Stimulated activated CD8-positive, alpha-beta memory T cell treated with anti-CD3 and anti-CD28 coated beads, Interleukin-7, amount 100 ng/mL, for 4 hours (primary cell): ENCODE data around the gene CMSS1.

ENCODE experiments used
- DNase-seq, 2 donors: peaks; one replicate each; pipeline ENCODE4 v3.0.0-alpha.2; 2020; ENCODE audit warnings: low read depth in 2 of 2

Gene CMSS1

DNA sequence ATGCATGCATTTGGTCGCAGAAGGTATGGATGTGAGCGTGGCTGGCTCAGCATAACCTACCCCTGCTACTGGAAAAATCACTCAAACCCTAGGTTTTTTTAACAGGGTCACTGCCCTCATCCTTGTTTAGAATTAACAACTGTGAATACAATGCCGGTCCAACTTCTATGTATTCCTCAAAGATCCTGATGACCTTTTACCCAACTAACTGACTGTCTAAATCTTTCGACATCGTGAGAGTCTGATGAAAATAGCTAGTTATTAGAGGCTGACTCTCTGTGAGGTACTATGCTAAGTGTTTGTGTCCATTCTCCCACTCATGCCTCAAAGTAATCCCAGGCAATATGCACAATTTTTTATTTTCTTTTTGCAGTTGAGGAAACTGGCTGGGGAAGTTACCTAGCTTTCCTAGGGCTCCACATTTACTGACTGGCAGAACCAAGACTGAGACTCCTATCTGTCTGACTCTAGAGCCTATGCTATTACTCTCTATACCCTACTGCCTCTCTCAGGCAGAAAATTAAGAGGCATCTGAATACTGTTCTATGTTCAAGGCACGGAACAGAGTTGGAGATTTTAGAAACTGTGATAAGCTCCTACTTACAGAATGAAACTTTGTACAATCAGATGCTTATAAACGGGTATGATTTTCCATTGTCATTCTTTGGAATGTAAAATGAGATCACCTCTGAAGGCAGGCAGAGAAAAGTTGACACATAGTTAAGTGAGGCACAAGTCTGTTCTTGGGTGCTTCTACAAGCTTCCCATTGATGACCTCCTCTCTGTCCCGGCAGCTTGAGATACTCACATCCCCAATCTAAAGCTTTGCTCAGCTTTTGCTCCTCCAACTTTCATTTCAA is 240.3 kb downstream of the CMSS1 start:
- no peak for DNase-seq

GRCh38 chr3:100059472-100059871 is 241.8 kb downstream of the CMSS1 start:
- DNase-seq = no peak

GRCh38 chr3:100060685-100061484 is 243.2 kb downstream of the CMSS1 start:
- DNase-seq = no peak

- no peak for DNase-seq
Measured at GRCh38 chr3:100062665-100063064, 245.0 kb downstream of the CMSS1 start.

- DNase-seq = no peak
Measured at GRCh38 chr3:100063929-100064461, 246.3 kb downstream of the CMSS1 start.

DNA sequence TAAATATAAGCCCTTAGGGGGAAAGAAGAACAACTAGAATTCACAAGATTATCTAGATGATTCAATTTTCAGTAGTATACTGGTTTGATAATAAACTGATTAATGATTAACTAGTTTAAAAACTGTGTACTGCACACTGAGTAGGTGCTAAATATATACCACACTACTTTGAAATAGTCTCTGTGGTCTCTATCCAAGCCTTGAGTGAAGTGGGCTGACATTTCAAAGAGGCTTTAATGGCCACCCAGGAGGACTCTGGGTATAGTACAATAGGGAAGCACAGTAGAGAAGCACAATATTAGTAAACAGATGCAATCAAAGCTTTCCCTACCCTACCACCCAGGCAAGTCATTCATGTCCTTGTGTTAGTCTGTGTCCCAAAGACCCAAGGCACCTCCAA is 249.9 kb downstream of the CMSS1 start:
- no peak for DNase-seq

GRCh38 chr3:100068826-100069225 is 251.2 kb downstream of the CMSS1 start:
- DNase-seq = peak; percentile 62 to 66

DNA sequence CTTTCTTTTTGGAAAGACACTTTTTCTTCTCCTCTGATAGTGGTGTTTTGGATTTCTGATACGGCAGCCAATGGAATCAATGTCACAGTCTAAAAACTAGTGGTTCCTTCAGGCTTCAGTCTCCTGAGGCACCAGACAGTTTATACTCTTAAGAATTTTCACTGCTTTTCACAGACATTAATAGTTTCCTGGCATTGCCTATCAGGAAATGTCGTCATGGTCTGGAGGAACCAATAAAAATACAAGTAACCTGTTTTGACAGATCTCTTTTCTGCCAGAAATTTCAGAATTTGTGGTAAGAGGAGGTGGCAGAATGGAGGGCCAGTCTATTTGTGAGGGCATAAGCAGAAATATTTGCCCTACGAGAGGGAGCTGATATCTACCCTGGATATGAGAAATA is 251.8 kb downstream of the CMSS1 start:
- DNase-seq = no peak

DNA sequence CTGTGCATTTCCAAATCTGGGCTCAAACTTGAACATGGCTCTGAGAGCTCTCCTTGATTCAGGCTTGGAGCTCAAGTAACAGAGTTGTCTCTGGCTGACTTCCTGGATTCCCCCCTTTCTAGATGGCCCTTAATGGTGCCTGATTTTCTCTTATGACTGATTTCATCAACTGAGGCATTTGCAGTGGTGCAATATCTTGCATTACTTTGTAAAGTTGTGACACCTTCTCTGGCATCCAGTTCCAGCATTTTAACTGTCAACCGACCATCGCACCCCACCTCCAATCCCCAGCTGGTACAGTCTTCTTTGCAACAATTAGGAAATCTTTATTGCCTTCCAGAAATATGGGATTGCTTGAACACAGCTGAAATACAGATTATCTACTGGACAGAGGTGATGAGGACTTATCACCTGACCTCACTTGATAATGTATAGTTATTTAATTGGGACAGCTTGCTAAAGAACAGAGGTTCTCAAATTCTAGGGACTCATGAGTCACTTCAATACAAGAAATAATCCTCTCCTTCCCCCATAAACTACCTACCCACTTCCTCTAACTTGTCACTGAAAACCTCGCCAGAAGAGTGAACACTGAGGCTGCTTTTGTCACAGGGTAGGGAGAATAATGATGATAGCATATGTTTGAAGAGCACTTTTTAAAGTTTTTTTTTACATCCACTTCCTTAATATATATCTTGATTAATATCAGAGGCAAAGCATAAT is 254.8 kb downstream of the CMSS1 start:
- DNase-seq = peak in 1 of 2 donors; percentile 13

DNA sequence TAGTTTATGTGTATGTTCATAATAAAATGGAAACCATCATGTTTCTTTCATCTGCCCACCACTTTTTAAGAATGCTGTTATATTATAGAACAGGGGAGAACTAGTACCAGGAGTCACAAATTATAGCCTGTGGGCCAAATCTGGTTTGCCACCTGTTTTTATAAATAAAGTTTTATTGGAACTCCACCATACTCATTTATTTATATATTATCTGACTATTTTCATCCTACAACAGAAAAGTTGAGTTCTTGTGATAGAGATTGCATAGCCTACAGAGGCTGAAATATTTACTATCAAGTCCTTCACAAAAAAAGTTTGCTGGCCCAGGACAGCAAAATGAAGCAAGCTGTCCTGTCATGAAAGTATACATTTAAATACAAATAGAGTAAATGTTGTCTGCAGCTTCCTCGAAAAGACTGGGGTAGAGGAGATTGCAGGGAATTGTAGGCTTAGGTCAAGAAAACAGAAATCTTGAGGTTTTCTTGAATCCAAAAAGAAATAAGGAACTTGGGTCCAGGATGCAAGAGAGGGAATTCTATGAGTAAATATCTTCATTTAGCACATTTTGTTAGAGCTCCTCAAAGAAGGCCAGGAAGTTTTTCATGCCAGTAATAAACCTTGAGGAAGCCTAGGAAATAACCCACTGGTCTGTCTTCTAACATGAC is 255.5 kb downstream of the CMSS1 start:
- no peak for DNase-seq

GRCh38 chr3:100073714-100074307 is 256.1 kb downstream of the CMSS1 start:
- DNase-seq = no peak

GRCh38 chr3:100075196-100075595 is 257.5 kb downstream of the CMSS1 start:
- no peak for DNase-seq

- DNase-seq = no peak
Measured at GRCh38 chr3:100075851-100076730, 258.4 kb downstream of the CMSS1 start.

GRCh38 chr3:100076731-100077529 is 259.3 kb downstream of the CMSS1 start:
- DNase-seq = no peak

GRCh38 chr3:100079328-100079727 is 261.7 kb downstream of the CMSS1 start:
- no peak for DNase-seq

GRCh38 chr3:100080573-100080972 is 262.9 kb downstream of the CMSS1 start:
- DNase-seq = no peak

- DNase-seq = no peak
Measured at GRCh38 chr3:100081311-100081710, 263.6 kb downstream of the CMSS1 start.

- DNase-seq = no peak
Measured at GRCh38 chr3:100081986-100082692, 264.5 kb downstream of the CMSS1 start.

DNA sequence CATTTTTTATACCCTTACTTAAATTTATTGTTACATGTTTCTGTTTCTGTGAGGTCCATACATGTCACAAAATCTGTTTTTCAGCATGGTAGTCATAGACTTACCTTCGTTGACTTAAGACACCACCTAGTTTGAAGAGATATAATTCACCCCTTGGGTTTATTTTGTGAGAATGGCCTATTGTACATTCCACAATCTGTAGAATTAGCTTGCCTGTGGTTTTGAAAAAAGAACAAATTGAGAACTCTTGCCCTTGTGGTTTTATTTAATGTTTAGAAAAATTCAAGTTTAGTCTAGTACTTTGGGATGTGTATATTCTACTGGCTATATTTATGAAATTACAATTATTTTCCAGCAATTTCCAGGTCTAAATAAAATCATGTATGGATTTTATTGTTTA is 265.1 kb downstream of the CMSS1 start:
- no peak for DNase-seq
